ENCODE results near the gene ISY1. TPM values are rescaled to one million over a fixed set of nuclear protein-coding genes. Genes with fewer than 3 reads are reported as not detected.
A peak's percentile ranks its signal among the peaks of the same experiment; 100 is the strongest.

Gene ISY1
- total RNA-seq, 1 donor from 2014 or later: 61.9 TPM

DNA sequence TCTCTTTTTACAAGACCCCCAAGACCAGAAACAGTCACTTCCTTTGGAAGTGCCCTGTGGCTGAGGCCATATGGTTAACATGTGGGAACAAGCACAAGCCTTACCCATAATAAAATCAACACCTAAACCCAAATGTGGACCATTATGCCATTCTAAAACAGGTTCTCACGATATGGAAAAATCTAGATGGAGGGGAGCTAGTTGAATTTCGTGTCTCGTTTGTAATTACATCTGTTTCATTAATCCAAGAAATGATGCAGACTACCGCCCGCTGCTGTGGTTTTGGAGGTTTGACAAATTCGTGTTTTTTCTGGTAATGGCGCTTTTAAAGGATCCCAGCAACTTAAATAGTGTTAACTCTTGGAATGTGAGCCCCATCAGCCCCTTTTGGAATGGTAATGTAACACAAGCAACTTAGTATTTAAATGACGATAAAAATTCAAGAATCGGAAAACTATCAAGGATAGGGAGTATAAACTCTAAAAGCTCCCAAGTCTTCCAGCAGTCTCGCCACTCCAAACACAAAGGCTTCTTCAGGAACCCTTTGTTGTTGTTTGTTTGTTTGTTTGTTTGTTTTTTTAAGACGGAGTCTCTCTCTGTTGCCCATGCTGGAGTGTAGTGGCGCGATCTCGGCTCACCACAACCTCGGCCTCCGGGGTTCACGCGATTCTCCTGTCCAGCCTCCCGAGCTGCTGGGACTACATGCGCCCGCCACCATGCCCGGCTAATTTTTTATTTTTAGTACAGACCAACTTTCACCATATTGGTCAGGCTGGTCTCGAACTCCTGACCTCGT lies 21.7 kb upstream of the ISY1 start:
- Mint-ChIP-seq H3K4me1 (ENCODE audit: unreplicated experiment) (peaks cover 23% of the 10 kb centered on the region), H3K36me3 (ENCODE audit: low read depth, unreplicated experiment) (peaks cover 16% of the 10 kb centered on the region), H3K27ac (ENCODE audit: unreplicated experiment) (peak overlapping the region; percentile 93), H3K4me3 (ENCODE audit: unreplicated experiment) (peak overlapping the region; percentile 98), H3K27me3 (ENCODE audit: unreplicated experiment) (peaks cover 4% of the 10 kb centered on the region), H3K9me3 (ENCODE audit: unreplicated experiment) (no peaks in the 10 kb centered on the region)
- TF ChIP-seq, protein P1, sequence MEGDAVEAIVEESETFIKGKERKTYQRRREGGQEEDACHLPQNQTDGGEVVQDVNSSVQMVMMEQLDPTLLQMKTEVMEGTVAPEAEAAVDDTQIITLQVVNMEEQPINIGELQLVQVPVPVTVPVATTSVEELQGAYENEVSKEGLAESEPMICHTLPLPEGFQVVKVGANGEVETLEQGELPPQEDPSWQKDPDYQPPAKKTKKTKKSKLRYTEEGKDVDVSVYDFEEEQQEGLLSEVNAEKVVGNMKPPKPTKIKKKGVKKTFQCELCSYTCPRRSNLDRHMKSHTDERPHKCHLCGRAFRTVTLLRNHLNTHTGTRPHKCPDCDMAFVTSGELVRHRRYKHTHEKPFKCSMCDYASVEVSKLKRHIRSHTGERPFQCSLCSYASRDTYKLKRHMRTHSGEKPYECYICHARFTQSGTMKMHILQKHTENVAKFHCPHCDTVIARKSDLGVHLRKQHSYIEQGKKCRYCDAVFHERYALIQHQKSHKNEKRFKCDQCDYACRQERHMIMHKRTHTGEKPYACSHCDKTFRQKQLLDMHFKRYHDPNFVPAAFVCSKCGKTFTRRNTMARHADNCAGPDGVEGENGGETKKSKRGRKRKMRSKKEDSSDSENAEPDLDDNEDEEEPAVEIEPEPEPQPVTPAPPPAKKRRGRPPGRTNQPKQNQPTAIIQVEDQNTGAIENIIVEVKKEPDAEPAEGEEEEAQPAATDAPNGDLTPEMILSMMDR (IDR thresholded peaks at IDR 0.05; ENCODE audit: unreplicated experiment): no peak
- no peak for DNase-seq (ENCODE audit: low spot score)

DNA sequence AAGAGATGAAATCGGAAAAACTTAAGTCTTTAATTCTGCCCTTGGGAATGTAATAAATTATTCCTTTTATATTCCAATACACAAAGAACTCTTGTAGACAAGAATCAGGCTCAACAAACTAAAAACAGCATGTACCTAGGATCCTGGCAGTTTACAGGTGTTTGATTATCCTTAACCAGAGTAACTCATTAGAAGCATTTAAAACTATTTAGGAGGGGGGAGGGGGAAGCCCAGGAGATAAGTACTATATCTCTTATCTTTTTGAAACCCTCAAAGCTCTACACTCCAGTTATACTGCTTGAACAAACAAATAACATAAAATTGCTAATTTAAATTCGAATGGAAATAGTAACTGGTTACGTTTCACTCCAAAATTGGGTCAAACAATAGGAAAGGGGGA lies 21.0 kb upstream of the ISY1 start:
- Mint-ChIP-seq H3K4me3 (ENCODE audit: unreplicated experiment) (peak overlapping the region; percentile 98), H3K27me3 (ENCODE audit: unreplicated experiment) (peaks cover 4% of the 10 kb centered on the region), H3K36me3 (ENCODE audit: low read depth, unreplicated experiment) (peaks cover 18% of the 10 kb centered on the region), H3K27ac (ENCODE audit: unreplicated experiment) (peak overlapping the region; percentile 93), H3K9me3 (ENCODE audit: unreplicated experiment) (no peaks in the 10 kb centered on the region), H3K4me1 (ENCODE audit: unreplicated experiment) (peaks cover 25% of the 10 kb centered on the region)
- no peak for DNase-seq (ENCODE audit: low spot score)
- TF ChIP-seq, protein P1 (IDR thresholded peaks at IDR 0.05; ENCODE audit: unreplicated experiment): no peak

DNA sequence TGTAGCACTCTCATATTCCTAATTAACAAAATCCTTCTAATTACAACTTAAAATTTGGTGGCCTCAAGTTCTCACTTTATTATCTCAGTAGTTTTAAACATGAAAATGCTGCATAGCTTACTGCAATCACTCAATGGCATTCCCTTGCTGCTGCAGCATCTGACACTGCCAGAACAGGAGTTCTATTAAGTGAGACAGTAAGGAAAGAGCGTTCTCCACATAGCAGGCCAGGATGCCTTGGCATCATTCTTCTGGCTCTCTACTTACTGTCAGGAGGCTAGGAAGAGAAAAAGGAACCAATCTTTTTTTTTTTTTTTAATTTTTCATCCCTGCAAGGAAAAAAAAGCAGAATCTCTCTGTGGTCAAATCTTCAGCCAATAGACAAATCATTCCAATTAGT lies 19.6 kb upstream of the ISY1 start:
- DNase-seq (ENCODE audit: low spot score): no peak
- peaks cover 25% of the 10 kb centered on the region for H3K4me1 Mint-ChIP-seq (ENCODE audit: unreplicated experiment)
- TF ChIP-seq, protein P1 (IDR thresholded peaks at IDR 0.05; ENCODE audit: unreplicated experiment): no peak
- H3K27ac Mint-ChIP-seq (ENCODE audit: unreplicated experiment): peak overlapping the region; percentile 82
- peaks cover 23% of the 10 kb centered on the region for H3K36me3 Mint-ChIP-seq (ENCODE audit: low read depth, unreplicated experiment)
- peak overlapping the region; percentile 83 for H3K4me3 Mint-ChIP-seq (ENCODE audit: unreplicated experiment)
- no peaks in the 10 kb centered on the region for H3K9me3 Mint-ChIP-seq (ENCODE audit: unreplicated experiment)
- peaks cover 4% of the 10 kb centered on the region for H3K27me3 Mint-ChIP-seq (ENCODE audit: unreplicated experiment)

DNA sequence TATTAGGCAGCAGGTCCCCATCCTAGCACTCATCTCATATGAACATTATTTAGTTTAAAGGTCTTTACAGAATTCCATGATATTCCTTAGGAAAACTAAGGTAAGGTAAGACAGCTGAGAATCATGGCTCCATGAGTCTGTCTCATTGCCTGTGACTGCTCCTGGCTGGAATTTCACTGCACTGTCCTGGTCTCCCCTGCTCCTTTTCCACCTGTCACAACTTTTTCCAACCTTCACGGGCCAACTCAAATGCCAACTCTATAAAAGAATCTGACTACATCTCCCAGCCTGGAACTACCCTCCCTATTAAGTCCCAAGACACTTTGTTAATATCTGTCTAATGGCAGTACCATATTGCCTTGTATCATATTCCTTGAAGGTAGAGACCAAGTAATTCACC lies 15.2 kb upstream of the ISY1 start:
- TF ChIP-seq, protein P1 (IDR thresholded peaks at IDR 0.05; ENCODE audit: unreplicated experiment): no peak
- H3K36me3 Mint-ChIP-seq (ENCODE audit: low read depth, unreplicated experiment): peaks cover 20% of the 10 kb centered on the region
- H3K27me3 Mint-ChIP-seq (ENCODE audit: unreplicated experiment): no peaks in the 10 kb centered on the region
- no peak overlapping the region for H3K4me3 Mint-ChIP-seq (ENCODE audit: unreplicated experiment)
- DNase-seq (ENCODE audit: low spot score): no peak
- no peaks in the 10 kb centered on the region for H3K9me3 Mint-ChIP-seq (ENCODE audit: unreplicated experiment)
- H3K4me1 Mint-ChIP-seq (ENCODE audit: unreplicated experiment): peaks cover 10% of the 10 kb centered on the region
- H3K27ac Mint-ChIP-seq (ENCODE audit: unreplicated experiment): no peak overlapping the region

DNA sequence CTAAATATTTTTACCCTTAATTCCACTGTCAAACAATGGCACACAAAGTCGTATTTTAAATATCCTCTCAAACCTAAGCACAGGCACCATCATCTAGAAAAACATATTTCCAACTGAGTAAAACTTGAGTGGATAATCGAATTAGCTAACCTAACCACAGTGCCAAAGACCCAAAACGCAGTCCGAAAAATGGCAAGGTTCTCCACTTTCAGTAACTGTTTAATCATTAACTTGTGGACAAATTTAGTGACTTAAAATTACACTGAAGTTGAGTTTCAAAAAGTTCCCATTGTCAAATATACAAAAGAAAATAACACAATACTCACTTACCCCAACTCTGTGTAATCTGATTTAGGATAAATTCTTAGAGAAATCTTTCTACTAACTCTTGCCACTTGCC lies 12.9 kb upstream of the ISY1 start:
- no peaks in the 10 kb centered on the region for H3K27me3 Mint-ChIP-seq (ENCODE audit: unreplicated experiment)
- TF ChIP-seq, protein P1 (IDR thresholded peaks at IDR 0.05; ENCODE audit: unreplicated experiment): no peak
- H3K4me1 Mint-ChIP-seq (ENCODE audit: unreplicated experiment): peaks cover 3% of the 10 kb centered on the region
- H3K36me3 Mint-ChIP-seq (ENCODE audit: low read depth, unreplicated experiment): peaks cover 33% of the 10 kb centered on the region
- no peak for DNase-seq (ENCODE audit: low spot score)
- H3K4me3 Mint-ChIP-seq (ENCODE audit: unreplicated experiment): no peak overlapping the region
- H3K27ac Mint-ChIP-seq (ENCODE audit: unreplicated experiment): peak overlapping the region; percentile 64
- no peaks in the 10 kb centered on the region for H3K9me3 Mint-ChIP-seq (ENCODE audit: unreplicated experiment)
